NOMO-1 (cell line): ENCODE measurements around the gene KPNB1.

Source experiments
- DNase-seq, 2 experiments: peaks; one replicate each; lab custom pipeline; 2025; ENCODE audit not compliant: unreplicated experiment in 2 of 2; lab: John Stamatoyannopoulos, UW

KPNB1 gene

GRCh38 chr17:47649153-47649971 lies at the start of gene KPNB1:
KPNB1 (plus strand) TSS chr17:47649919; CDS start chr17:47650245, 326 bp downstream.
- peak; percentile 99 for DNase-seq

- no peak for DNase-seq
Observed at GRCh38 chr17:47603830-47604597, 45.7 kb upstream of the KPNB1 start.

GRCh38 chr17:47604598-47604927 lies 45.2 kb upstream of the KPNB1 start:
- no peak for DNase-seq

GRCh38 chr17:47605011-47605410 lies 44.7 kb upstream of the KPNB1 start:
- DNase-seq = no peak

GRCh38 chr17:47607481-47607880 lies 42.2 kb upstream of the KPNB1 start:
- no peak for DNase-seq

- no peak for DNase-seq
Observed at GRCh38 chr17:47611372-47612350, 38.1 kb upstream of the KPNB1 start.

GRCh38 chr17:47615766-47616424 lies 33.8 kb upstream of the KPNB1 start:
- DNase-seq = peak in 1 of 2 experiments; percentile 65

- no peak for DNase-seq
Observed at GRCh38 chr17:47618410-47618809, 31.3 kb upstream of the KPNB1 start.

- no peak for DNase-seq
Observed at GRCh38 chr17:47620503-47621245, 29.0 kb upstream of the KPNB1 start.

- DNase-seq = no peak
Observed at GRCh38 chr17:47621293-47622179, 28.2 kb upstream of the KPNB1 start.

GRCh38 chr17:47622180-47622549 lies 27.6 kb upstream of the KPNB1 start:
- no peak for DNase-seq

- DNase-seq = no peak
Observed at GRCh38 chr17:47624727-47625068, 25.0 kb upstream of the KPNB1 start.

GRCh38 chr17:47628014-47628566 lies 21.6 kb upstream of the KPNB1 start:
- no peak for DNase-seq

- DNase-seq = no peak
Observed at GRCh38 chr17:47629826-47630225, 19.9 kb upstream of the KPNB1 start.

GRCh38 chr17:47630614-47631013 lies 19.1 kb upstream of the KPNB1 start:
- DNase-seq = no peak

GRCh38 chr17:47632991-47633390 lies 16.7 kb upstream of the KPNB1 start:
- no peak for DNase-seq

GRCh38 chr17:47633996-47634395 lies 15.7 kb upstream of the KPNB1 start:
- DNase-seq = no peak

- DNase-seq = no peak
Observed at GRCh38 chr17:47634870-47635269, 14.8 kb upstream of the KPNB1 start.

GRCh38 chr17:47635734-47636133 lies 14.0 kb upstream of the KPNB1 start:
- DNase-seq = no peak
